Muscle of back (tissue), 13 donors: ENCODE data around the gene ARHGAP40. TPM values are rescaled to one million over a fixed set of nuclear protein-coding genes. Genes with fewer than 3 reads are reported as not detected.

Experiments used
- DNase-seq, 3 donors: peaks; one replicate each; pipeline versions ENCODE4 v3.0.0 to v3.0.0-alpha.2; 2013
- long read RNA-seq, 9 donors: transcript quantifications; one replicate each; lab custom pipeline, GENCODE V29; 2026
- polyA plus RNA-seq, 10 donors: library from polyadenylated mRNA; unstranded; fragments of 120-200 nt; gene quantifications; one replicate each; pipeline ENCODE4 v1.2.1, GENCODE V29; 2013; ENCODE audit not compliant: insufficient read length in 10 of 10

The ARHGAP40 gene
- under 1 TPM in 2 of 10 donors, not detected in 8; 0.12 to 0.57 TPM for polyA plus RNA-seq
- long read RNA-seq, donor 1, result 0 reads
- long read RNA-seq, donor 2, result 0 reads
- long read RNA-seq, donor 3, result 0 reads
- long read RNA-seq, donor 4, result 0 reads
- long read RNA-seq, donor 5, result 0 reads
- long read RNA-seq, donor 6, result 0 reads
- long read RNA-seq, donor 7, result 0 reads
- long read RNA-seq, donor 8, result 0 reads
- long read RNA-seq, donor 9, result 0 reads

- peak in 1 of 3 donors; percentile 39 for DNase-seq
These were observed at the start of gene ARHGAP40 for GRCh38 chr20:38601216-38602184. Gene ARHGAP40, plus strand, starts transcription at chr20:38601809.

GRCh38 chr20:38554986-38555385, 46.6 kb upstream of the ARHGAP40 start:
- DNase-seq, result no peak

- no peak for DNase-seq
These were observed 46.2 kb upstream of the ARHGAP40 start for GRCh38 chr20:38555395-38555794.

- DNase-seq, result no peak
These were observed 44.4 kb upstream of the ARHGAP40 start for GRCh38 chr20:38557174-38557573.

GRCh38 chr20:38558596-38559360, 42.8 kb upstream of the ARHGAP40 start:
- no peak for DNase-seq

GRCh38 chr20:38559764-38560163, 41.8 kb upstream of the ARHGAP40 start:
- no peak for DNase-seq

- no peak for DNase-seq
These were observed 37.7 kb upstream of the ARHGAP40 start for GRCh38 chr20:38563802-38564431.

GRCh38 chr20:38564680-38565079, 36.9 kb upstream of the ARHGAP40 start:
- DNase-seq, result no peak

GRCh38 chr20:38566036-38566598, 35.5 kb upstream of the ARHGAP40 start:
- no peak for DNase-seq

GRCh38 chr20:38569747-38570525, 31.7 kb upstream of the ARHGAP40 start:
- no peak for DNase-seq

GRCh38 chr20:38573413-38573812, 28.2 kb upstream of the ARHGAP40 start:
- DNase-seq, result peak; percentile 56 to 87 (median 57)

GRCh38 chr20:38579219-38579910, 22.2 kb upstream of the ARHGAP40 start:
- DNase-seq, result peak in 2 of 3 donors; percentile 53 to 79

GRCh38 chr20:38579921-38580320, 21.7 kb upstream of the ARHGAP40 start:
- no peak for DNase-seq

- DNase-seq, result peak in 2 of 3 donors; percentile 11 to 30
These were observed 20.6 kb upstream of the ARHGAP40 start, which contains the start of gene ADIG for GRCh38 chr20:38581013-38581412. Gene ADIG, plus strand, starts transcription at chr20:38581197. Its CDS starts 54 bp downstream, at chr20:38581251.

- no peak for DNase-seq
These were observed 19.7 kb upstream of the ARHGAP40 start for GRCh38 chr20:38581830-38582358.

- no peak for DNase-seq
These were observed 18.3 kb upstream of the ARHGAP40 start for GRCh38 chr20:38583306-38583705.

GRCh38 chr20:38584099-38584763, 17.4 kb upstream of the ARHGAP40 start:
- no peak for DNase-seq

GRCh38 chr20:38585404-38586180, 16.0 kb upstream of the ARHGAP40 start:
- DNase-seq, result no peak
